ENCODE data around the gene DLGAP1. TPM values are rescaled to one million over a fixed set of nuclear protein-coding genes. Genes with fewer than 3 reads are reported as not detected.

The DLGAP1 gene
- total RNA-seq, 1 experiment from 2014 or later: 23.0 TPM

GRCh38 chr18:3930126-3931012, 524.7 kb downstream of the DLGAP1 start:
- CTCF ChIA-PET: interaction anchor here (1.1 to 1.3 kb wide), 2 partner anchors 41 to 158 kb away, joined by 4 to 5 read pairs; no protein-coding TSS in a partner anchor
- H3K9me3 Mint-ChIP-seq: no peaks in the 10 kb centered on the region
- ATAC-seq: no peak

GRCh38 chr18:3924455-3924854, 530.7 kb downstream of the DLGAP1 start:
- Mint-ChIP-seq H3K36me3 (no peaks in the 10 kb centered on the region), H3K27me3 (ENCODE audit: low read depth) (no peaks in the 10 kb centered on the region), H3K4me1 (peaks cover 7% of the 10 kb centered on the region), H3K4me3 (no peak overlapping the region), H3K9me3 (no peaks in the 10 kb centered on the region), H3K27ac (no peak overlapping the region)
- ATAC-seq: no peak
- ChIA-PET CTCF (no interaction called here), POLR2A (no interaction called here)
- DNase-seq (ENCODE audit: low spot score): no peak
- no peak for TF ChIP-seq TP53 (CRISPR knock-in tag; IDR thresholded peaks at IDR 0.05)
- TF ChIP-seq CTCF (IDR thresholded peaks at IDR 0.05): no peak

More at GRCh38 chr18:3930126-3931012, 524.7 kb downstream of the DLGAP1 start:
- H3K27me3 Mint-ChIP-seq (ENCODE audit: low read depth): no peaks in the 10 kb centered on the region
- peaks cover 17% of the 10 kb centered on the region for H3K4me1 Mint-ChIP-seq
- H3K27ac Mint-ChIP-seq: no peak overlapping the region
- POLR2A ChIA-PET: no interaction called here
- no peak overlapping the region for H3K4me3 Mint-ChIP-seq
- TF ChIP-seq ZNF121 (CRISPR knock-in tag; IDR thresholded peaks at IDR 0.05): no peak
- TF ChIP-seq TEAD1 (CRISPR knock-in tag; IDR thresholded peaks at IDR 0.05): no peak
- TF ChIP-seq TP53 (CRISPR knock-in tag; IDR thresholded peaks at IDR 0.05): no peak
- no peak for TF ChIP-seq MXD4 (CRISPR knock-in tag; IDR thresholded peaks at IDR 0.05; ENCODE audit: borderline replicate concordance)
- no peak for TF ChIP-seq NFYB (CRISPR knock-in tag; conservative IDR thresholded peaks at IDR 0.05; ENCODE audit: low read depth)
- TF ChIP-seq TCF7 (CRISPR knock-in tag; IDR thresholded peaks at IDR 0.05; ENCODE audit: low read depth): no peak
- TF ChIP-seq ERG (CRISPR knock-in tag; IDR thresholded peaks at IDR 0.05): no peak
- TF ChIP-seq ZBTB21 (CRISPR knock-in tag; IDR thresholded peaks at IDR 0.05; ENCODE audit: borderline replicate concordance): no peak
- no peaks in the 10 kb centered on the region for H3K36me3 Mint-ChIP-seq
- DNase-seq (ENCODE audit: low spot score): no peak

- CTCF ChIA-PET: no interaction called here
- no peak for ATAC-seq
- Mint-ChIP-seq H3K27me3 (ENCODE audit: low read depth) (no peaks in the 10 kb centered on the region), H3K9me3 (no peaks in the 10 kb centered on the region), H3K27ac (no peak overlapping the region), H3K4me3 (no peak overlapping the region), H3K4me1 (peaks cover 3% of the 10 kb centered on the region; the same call in 1 of the 2 replicates), H3K36me3 (no peaks in the 10 kb centered on the region)
- TF ChIP-seq ERG (CRISPR knock-in tag; IDR thresholded peaks at IDR 0.05) (no peak), FOXP4 (CRISPR knock-in tag; IDR thresholded peaks at IDR 0.05) (no peak), CBFB (CRISPR knock-in tag; IDR thresholded peaks at IDR 0.05; ENCODE audit: low read depth) (no peak), USF1 (CRISPR knock-in tag; IDR thresholded peaks at IDR 0.05) (no peak), ZNF317 (CRISPR knock-in tag; IDR thresholded peaks at IDR 0.05; ENCODE audit: borderline replicate concordance, low read depth) (no peak), SOX15 (CRISPR knock-in tag; IDR thresholded peaks at IDR 0.05) (no peak)
- POLR2A ChIA-PET: no interaction called here
- no peak for DNase-seq (ENCODE audit: low spot score)
Measured at GRCh38 chr18:3923750-3924149, 531.4 kb downstream of the DLGAP1 start.

Measured in WTC11 (cell line).